SK-N-SH treated with all-trans-retinoic acid at 6 μM for 48 hours (cell line): ENCODE results near the gene GLS.

Experiments used
- ATAC-seq: fragments of 200-7000 bp; cut with Tn5 transposase; 3 replicates; pipeline ENCODE4 v1.9.1; 2020; ENCODE audit warnings: mild to moderate bottlenecking, moderate library complexity
- BACH2 ChIP-seq: fragments of 250-450 bp; sonication (Bioruptor Pico); IDR thresholded peaks from 2 replicates; pipeline ENCODE4 v1.9.0; 2021; ENCODE audit warnings: mild to moderate bottlenecking, borderline replicate concordance
- ESRRG ChIP-seq: fragments of 250-450 bp; sonication (Bioruptor Pico); IDR thresholded peaks from 2 replicates; pipeline ENCODE4 v1.6.1; 2021; ENCODE audit warnings: mild to moderate bottlenecking
- GLIS3 ChIP-seq: fragments of 250-450 bp; sonication (Bioruptor Pico); IDR thresholded peaks from 2 replicates; pipeline ENCODE4 v1.5.0; 2020; ENCODE audit warnings: mild to moderate bottlenecking, moderate library complexity
- OSR1 ChIP-seq: fragments of 250-450 bp; sonication (Bioruptor Pico); IDR thresholded peaks from 2 replicates; pipeline ENCODE4 v1.8.0; 2022; ENCODE audit warnings: moderate library complexity, mild to moderate bottlenecking, inconsistent platforms
- PPARA ChIP-seq: fragments of 250-450 bp; sonication (Bioruptor Pico); IDR thresholded peaks from 2 replicates; pipeline ENCODE4 v1.5.0; 2020; ENCODE audit warnings: mild to moderate bottlenecking, borderline replicate concordance
- RARB ChIP-seq: fragments of 250-450 bp; sonication (Bioruptor Pico); IDR thresholded peaks from 2 replicates; pipeline ENCODE4 v1.8.0; 2021; ENCODE audit warnings: mild to moderate bottlenecking, moderate library complexity
- SNAI2 ChIP-seq: fragments of 250-450 bp; sonication (Bioruptor Pico); IDR thresholded peaks from 2 replicates; pipeline ENCODE4 v1.5.0; 2020; ENCODE audit warnings: mild to moderate bottlenecking, moderate library complexity
- TCF4 ChIP-seq: fragments of 250-450 bp; sonication (Bioruptor Pico); IDR thresholded peaks from 2 replicates; pipeline ENCODE4 v1.8.0; 2021; ENCODE audit warnings: mild to moderate bottlenecking, moderate library complexity, borderline replicate concordance
- TOX ChIP-seq: fragments of 250-450 bp; sonication (Bioruptor Pico); IDR thresholded peaks from 2 replicates; pipeline ENCODE4 v1.8.0; 2021; ENCODE audit warnings: mild to moderate bottlenecking, moderate library complexity, borderline replicate concordance
- ZC3H10 ChIP-seq: fragments of 250-450 bp; sonication (Bioruptor Pico); IDR thresholded peaks from 2 replicates; pipeline ENCODE4 v1.5.1; 2021; ENCODE audit warnings: mild to moderate bottlenecking, moderate library complexity
- ZFP3 ChIP-seq: fragments of 250-450 bp; sonication (Bioruptor Pico); IDR thresholded peaks from 2 replicates; pipeline ENCODE4 v1.5.0; 2020; ENCODE audit warnings: mild to moderate bottlenecking, moderate library complexity
- ZNF565 ChIP-seq: fragments of 450-650 bp; formaldehyde crosslinking; conservative IDR thresholded peaks from 2 replicates; pipeline ENCODE4 v1.5.0; 2020; ENCODE audit warnings: low read depth, mild to moderate bottlenecking, moderate library complexity
- ZNF70 ChIP-seq: fragments of 450-650 bp; formaldehyde crosslinking; IDR thresholded peaks from 2 replicates; pipeline ENCODE4 v1.5.0; 2020; ENCODE audit warnings: mild to moderate bottlenecking, moderate library complexity
- ZNF8 ChIP-seq: fragments of 450-650 bp; formaldehyde crosslinking; IDR thresholded peaks from 2 replicates; pipeline ENCODE4 v1.5.0; 2020; ENCODE audit warnings: mild to moderate bottlenecking, moderate library complexity
- TF ChIP-seq, protein P1 (sequence below): fragments of 250-450 bp; sonication (Bioruptor Pico); IDR thresholded peaks from 2 replicates; pipeline ENCODE4 v1.5.1; 2020; ENCODE audit warnings: low read depth, mild to moderate bottlenecking, moderate library complexity
- TF ChIP-seq, protein P2 (sequence below): fragments of 250-450 bp; sonication (Bioruptor Pico); IDR thresholded peaks from 2 replicates; pipeline ENCODE4 v1.5.1; 2021; ENCODE audit warnings: mild to moderate bottlenecking, moderate library complexity
- TF ChIP-seq, protein P3 (sequence below): fragments of 250-450 bp; sonication (Bioruptor Pico); IDR thresholded peaks from 2 replicates; pipeline ENCODE4 v1.5.0; 2020; ENCODE audit warnings: mild to moderate bottlenecking, moderate library complexity
- TF ChIP-seq, protein P4 (sequence below): fragments of 250-450 bp; sonication (Bioruptor Pico); IDR thresholded peaks from 2 replicates; pipeline ENCODE4 v1.8.0; 2021; ENCODE audit warnings: low read depth, mild to moderate bottlenecking, moderate library complexity, borderline replicate concordance
- TF ChIP-seq, protein P5 (sequence below): fragments of 250-450 bp; sonication (Bioruptor Pico); IDR thresholded peaks from 2 replicates; pipeline ENCODE4 v1.8.0; 2020; ENCODE audit warnings: mild to moderate bottlenecking, moderate library complexity, borderline replicate concordance

GLS gene

DNA sequence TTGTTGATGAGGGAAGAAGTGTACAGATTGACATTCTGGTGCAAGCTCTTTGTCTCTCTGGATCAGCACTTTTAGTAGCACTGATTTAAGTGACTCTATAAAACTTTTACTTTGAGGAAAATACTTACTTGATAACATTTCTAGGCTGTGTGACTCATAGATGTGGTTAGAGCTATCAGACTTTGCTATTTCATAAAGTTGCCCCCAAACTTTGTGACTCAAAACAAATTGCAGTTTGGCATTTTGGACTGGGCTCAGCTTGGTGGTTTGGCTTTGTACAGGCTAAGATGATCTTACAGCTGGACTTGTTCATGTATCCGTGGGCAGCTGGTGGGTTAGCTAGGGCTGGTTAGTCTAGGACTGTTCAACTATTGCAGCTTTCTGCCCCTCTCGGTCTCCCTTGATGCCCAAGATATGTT is 42.1 kb upstream of the GLS start (continued):
- TF ChIP-seq, protein P1, sequence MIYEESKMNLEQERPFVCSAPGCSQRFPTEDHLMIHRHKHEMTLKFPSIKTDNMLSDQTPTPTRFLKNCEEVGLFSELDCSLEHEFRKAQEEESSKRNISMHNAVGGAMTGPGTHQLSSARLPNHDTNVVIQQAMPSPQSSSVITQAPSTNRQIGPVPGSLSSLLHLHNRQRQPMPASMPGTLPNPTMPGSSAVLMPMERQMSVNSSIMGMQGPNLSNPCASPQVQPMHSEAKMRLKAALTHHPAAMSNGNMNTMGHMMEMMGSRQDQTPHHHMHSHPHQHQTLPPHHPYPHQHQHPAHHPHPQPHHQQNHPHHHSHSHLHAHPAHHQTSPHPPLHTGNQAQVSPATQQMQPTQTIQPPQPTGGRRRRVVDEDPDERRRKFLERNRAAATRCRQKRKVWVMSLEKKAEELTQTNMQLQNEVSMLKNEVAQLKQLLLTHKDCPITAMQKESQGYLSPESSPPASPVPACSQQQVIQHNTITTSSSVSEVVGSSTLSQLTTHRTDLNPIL (CRISPR knock-in tag) = no peak
- no peak for TF ChIP-seq SNAI2

DNA sequence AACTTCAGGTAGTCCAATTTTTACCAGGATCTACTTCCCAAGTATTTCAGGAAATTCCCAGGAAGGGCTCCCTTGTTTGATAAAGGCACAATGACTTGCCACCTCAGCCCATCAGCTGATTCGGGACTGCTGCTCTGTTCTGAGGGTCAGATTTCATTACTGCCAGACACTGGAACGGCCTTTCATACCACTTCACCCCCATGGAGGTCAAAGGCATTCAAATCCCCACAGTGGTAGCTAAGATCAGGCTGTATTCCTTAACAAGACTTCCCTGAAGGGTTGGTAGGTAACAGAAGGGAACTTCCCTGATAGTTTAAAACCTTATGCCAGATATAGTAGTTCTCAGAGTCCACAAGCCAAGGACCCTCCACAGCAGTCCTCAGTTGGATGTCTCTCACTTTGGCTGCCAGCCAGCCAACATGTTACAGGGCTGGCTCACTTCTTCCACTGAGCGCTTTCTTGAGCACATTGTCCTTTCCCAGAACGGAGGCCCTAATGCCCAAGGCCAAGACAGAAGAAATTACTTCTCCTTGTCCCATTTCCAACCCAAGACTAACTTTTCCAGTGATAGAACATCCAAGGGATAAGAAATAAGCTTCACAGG is 40.0 kb upstream of the GLS start:
- TF ChIP-seq, protein P1 (CRISPR knock-in tag) = no peak
- TF ChIP-seq, protein P2, sequence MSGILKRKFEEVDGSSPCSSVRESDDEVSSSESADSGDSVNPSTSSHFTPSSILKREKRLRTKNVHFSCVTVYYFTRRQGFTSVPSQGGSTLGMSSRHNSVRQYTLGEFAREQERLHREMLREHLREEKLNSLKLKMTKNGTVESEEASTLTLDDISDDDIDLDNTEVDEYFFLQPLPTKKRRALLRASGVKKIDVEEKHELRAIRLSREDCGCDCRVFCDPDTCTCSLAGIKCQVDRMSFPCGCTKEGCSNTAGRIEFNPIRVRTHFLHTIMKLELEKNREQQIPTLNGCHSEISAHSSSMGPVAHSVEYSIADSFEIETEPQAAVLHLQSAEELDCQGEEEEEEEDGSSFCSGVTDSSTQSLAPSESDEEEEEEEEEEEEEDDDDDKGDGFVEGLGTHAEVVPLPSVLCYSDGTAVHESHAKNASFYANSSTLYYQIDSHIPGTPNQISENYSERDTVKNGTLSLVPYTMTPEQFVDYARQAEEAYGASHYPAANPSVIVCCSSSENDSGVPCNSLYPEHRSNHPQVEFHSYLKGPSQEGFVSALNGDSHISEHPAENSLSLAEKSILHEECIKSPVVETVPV (CRISPR knock-in tag) = no peak
- TF ChIP-seq, protein P3, sequence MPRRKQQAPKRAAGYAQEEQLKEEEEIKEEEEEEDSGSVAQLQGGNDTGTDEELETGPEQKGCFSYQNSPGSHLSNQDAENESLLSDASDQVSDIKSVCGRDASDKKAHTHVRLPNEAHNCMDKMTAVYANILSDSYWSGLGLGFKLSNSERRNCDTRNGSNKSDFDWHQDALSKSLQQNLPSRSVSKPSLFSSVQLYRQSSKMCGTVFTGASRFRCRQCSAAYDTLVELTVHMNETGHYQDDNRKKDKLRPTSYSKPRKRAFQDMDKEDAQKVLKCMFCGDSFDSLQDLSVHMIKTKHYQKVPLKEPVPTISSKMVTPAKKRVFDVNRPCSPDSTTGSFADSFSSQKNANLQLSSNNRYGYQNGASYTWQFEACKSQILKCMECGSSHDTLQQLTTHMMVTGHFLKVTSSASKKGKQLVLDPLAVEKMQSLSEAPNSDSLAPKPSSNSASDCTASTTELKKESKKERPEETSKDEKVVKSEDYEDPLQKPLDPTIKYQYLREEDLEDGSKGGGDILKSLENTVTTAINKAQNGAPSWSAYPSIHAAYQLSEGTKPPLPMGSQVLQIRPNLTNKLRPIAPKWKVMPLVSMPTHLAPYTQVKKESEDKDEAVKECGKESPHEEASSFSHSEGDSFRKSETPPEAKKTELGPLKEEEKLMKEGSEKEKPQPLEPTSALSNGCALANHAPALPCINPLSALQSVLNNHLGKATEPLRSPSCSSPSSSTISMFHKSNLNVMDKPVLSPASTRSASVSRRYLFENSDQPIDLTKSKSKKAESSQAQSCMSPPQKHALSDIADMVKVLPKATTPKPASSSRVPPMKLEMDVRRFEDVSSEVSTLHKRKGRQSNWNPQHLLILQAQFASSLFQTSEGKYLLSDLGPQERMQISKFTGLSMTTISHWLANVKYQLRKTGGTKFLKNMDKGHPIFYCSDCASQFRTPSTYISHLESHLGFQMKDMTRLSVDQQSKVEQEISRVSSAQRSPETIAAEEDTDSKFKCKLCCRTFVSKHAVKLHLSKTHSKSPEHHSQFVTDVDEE (CRISPR knock-in tag) = no peak
- TF ChIP-seq ESRRG (no peak), PPARA (CRISPR knock-in tag) (no peak), GLIS3 (no peak), ZNF70 (no peak), TOX (CRISPR knock-in tag) (no peak), BACH2 (CRISPR knock-in tag) (no peak), ZFP3 (CRISPR knock-in tag) (no peak), SNAI2 (no peak)
- TF ChIP-seq, protein P4, sequence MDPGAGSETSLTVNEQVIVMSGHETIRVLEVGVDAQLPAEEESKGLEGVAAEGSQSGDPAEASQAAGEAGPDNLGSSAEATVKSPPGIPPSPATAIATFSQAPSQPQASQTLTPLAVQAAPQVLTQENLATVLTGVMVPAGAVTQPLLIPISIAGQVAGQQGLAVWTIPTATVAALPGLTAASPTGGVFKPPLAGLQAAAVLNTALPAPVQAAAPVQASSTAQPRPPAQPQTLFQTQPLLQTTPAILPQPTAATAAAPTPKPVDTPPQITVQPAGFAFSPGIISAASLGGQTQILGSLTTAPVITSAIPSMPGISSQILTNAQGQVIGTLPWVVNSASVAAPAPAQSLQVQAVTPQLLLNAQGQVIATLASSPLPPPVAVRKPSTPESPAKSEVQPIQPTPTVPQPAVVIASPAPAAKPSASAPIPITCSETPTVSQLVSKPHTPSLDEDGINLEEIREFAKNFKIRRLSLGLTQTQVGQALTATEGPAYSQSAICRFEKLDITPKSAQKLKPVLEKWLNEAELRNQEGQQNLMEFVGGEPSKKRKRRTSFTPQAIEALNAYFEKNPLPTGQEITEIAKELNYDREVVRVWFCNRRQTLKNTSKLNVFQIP = no peak
- TF ChIP-seq, all 23 proteins: peak for 0
- ATAC-seq = no peak

DNA sequence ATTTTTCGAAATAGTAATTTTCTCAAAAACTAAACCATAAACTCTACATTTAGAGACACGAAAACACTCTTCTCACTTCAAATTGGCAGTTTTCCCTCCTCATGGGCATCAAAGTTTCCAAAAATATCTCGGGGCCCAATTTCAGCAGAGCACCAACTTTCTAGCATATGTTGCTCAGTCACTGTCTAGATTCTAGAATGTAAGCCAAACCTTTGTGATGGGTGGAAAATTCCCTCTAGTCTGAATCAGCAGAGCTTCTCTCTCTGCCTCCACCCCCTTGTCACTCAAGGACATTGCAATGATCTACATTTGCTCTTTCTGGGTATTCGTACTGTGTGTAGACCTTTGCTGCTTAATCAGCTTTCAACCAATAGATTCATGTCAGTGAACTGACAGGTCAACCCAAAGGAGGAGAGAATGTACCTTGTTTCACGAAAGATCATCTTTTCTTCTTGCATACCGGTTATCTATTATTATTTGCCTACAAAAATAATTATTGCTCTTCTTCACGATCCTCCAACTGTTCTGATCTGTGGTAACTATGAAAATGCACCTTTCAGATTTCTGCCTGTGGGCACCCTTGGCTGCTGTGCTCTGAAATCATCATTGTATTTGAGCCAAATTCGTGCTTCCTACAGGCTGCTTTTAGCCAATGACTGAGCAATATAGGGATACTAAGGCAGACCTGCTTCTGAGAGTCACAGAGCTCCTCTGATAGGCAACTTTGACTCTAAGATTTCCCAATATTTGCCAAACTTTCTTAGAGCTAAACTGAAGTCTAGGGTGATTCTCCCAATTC is 38.7 kb upstream of the GLS start:
- no peak; the same call in 2 of the 3 replicates for ATAC-seq
- TF ChIP-seq OSR1 (CRISPR knock-in tag) (no peak), GLIS3 (no peak), ESRRG (no peak), TOX (CRISPR knock-in tag) (no peak), TCF4 (CRISPR knock-in tag) (no peak), BACH2 (CRISPR knock-in tag) (no peak), ZC3H10 (no peak), ZNF565 (CRISPR knock-in tag) (no peak), RARB (CRISPR knock-in tag) (no peak), ZNF8 (CRISPR knock-in tag) (no peak)
- TF ChIP-seq, protein P3 (CRISPR knock-in tag) = no peak
- TF ChIP-seq, protein P5, sequence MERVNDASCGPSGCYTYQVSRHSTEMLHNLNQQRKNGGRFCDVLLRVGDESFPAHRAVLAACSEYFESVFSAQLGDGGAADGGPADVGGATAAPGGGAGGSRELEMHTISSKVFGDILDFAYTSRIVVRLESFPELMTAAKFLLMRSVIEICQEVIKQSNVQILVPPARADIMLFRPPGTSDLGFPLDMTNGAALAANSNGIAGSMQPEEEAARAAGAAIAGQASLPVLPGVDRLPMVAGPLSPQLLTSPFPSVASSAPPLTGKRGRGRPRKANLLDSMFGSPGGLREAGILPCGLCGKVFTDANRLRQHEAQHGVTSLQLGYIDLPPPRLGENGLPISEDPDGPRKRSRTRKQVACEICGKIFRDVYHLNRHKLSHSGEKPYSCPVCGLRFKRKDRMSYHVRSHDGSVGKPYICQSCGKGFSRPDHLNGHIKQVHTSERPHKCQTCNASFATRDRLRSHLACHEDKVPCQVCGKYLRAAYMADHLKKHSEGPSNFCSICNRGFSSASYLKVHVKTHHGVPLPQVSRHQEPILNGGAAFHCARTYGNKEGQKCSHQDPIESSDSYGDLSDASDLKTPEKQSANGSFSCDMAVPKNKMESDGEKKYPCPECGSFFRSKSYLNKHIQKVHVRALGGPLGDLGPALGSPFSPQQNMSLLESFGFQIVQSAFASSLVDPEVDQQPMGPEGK = no peak
- TF ChIP-seq, protein P4 = no peak
